Smooth muscle cell (in vitro differentiated cells): ENCODE results near the gene PPP2R2C. TPM values are rescaled to one million over a fixed set of nuclear protein-coding genes. Genes with fewer than 3 reads are reported as not detected.

Source experiments
- DNase-seq: peaks from one replicate; lab custom pipeline; 2025; ENCODE audit not compliant: unreplicated experiment; lab: John Stamatoyannopoulos, UW
- H2AFZ ChIP-seq: fragments of 200-600 bp; sonication (generic); 2 replicates; pipeline ENCODE4 v1.6.0; 2016; ENCODE audit warnings: antibody characterized with exemption, low read depth, mild to moderate bottlenecking
- H3F3A ChIP-seq: fragments of 200-600 bp; sonication (generic); 2 replicates; pipeline ENCODE4 v1.6.0; 2017; ENCODE audit warnings: antibody characterized with exemption, low read depth
- H3K27ac ChIP-seq: fragments of 200-600 bp; sonication (generic); 2 replicates; pipeline ENCODE4 v1.5.1; 2016; ENCODE audit warnings: low read depth, mild to moderate bottlenecking
- H3K27me3 ChIP-seq: fragments of 200-600 bp; sonication (generic); 2 replicates; pipeline ENCODE4 v1.6.1; 2016; ENCODE audit warnings: low read depth, mild to moderate bottlenecking
- H3K36me3 ChIP-seq: fragments of 200-600 bp; sonication (generic); 2 replicates; pipeline ENCODE4 v1.5.1; 2016; ENCODE audit warnings: low read depth
- H3K4me1 ChIP-seq: fragments of 200-600 bp; sonication (generic); 2 replicates; pipeline ENCODE4 v1.5.1; 2016; ENCODE audit warnings: low read depth
- H3K4me2 ChIP-seq: fragments of 200-600 bp; sonication (generic); 2 replicates; pipeline ENCODE4 v1.6.0; 2016; ENCODE audit warnings: mild to moderate bottlenecking
- H3K4me3 ChIP-seq: fragments of 200-600 bp; sonication (generic); 2 replicates; pipeline ENCODE4 v1.5.1; 2016; ENCODE audit warnings: mild to moderate bottlenecking
- H3K79me2 ChIP-seq: fragments of 200-600 bp; sonication (generic); 2 replicates; pipeline ENCODE4 v1.6.0; 2016; ENCODE audit warnings: low read depth, mild to moderate bottlenecking
- H3K9ac ChIP-seq: fragments of 200-600 bp; sonication (generic); 2 replicates; pipeline ENCODE4 v1.6.0; 2016; ENCODE audit warnings: low read depth
- H3K9me3 ChIP-seq: fragments of 200-600 bp; sonication (generic); replicated peaks from 2 replicates; pipeline ENCODE4 v1.5.1; 2016; ENCODE audit warnings: low read depth
- H4K20me1 ChIP-seq: fragments of 200-600 bp; sonication (generic); 2 replicates; pipeline ENCODE4 v1.6.0; 2016; ENCODE audit warnings: low read depth
- CTCF ChIP-seq: fragments of 200-600 bp; sonication (generic); IDR thresholded peaks from 2 replicates; pipeline ENCODE4 v1.5.1; 2017; ENCODE audit warnings: borderline replicate concordance, mild to moderate bottlenecking, antibody characterized with exemption; ENCODE audit not compliant: insufficient read depth, poor library complexity, severe bottlenecking
- WGBS: methylation state at CpG from one replicate; pipeline ENCODE4 v1.1.7; 2016; ENCODE audit warnings: low lambda C conversion rate; 5-methylcytosine and 5-hydroxymethylcytosine counted together
- polyA plus RNA-seq: library from polyadenylated mRNA; unstranded; fragments of >200 nt; fragmentation: Nextera tagmentation; extraction: Ambion mirVana; gene quantifications from 2 replicates; pipeline ENCODE4 v1.2.1, GENCODE V29; 2016
- total RNA-seq: library from RNA; depleted of rRNA; stranded (reverse); fragments of >200 nt; gene quantifications from 2 replicates; pipeline ENCODE4 v1.2.3, GENCODE V29; 2014

The PPP2R2C gene
- total and polyA plus RNA-seq, 2 experiments from 2014 or later = 0.54 to 1.8 TPM

DNA sequence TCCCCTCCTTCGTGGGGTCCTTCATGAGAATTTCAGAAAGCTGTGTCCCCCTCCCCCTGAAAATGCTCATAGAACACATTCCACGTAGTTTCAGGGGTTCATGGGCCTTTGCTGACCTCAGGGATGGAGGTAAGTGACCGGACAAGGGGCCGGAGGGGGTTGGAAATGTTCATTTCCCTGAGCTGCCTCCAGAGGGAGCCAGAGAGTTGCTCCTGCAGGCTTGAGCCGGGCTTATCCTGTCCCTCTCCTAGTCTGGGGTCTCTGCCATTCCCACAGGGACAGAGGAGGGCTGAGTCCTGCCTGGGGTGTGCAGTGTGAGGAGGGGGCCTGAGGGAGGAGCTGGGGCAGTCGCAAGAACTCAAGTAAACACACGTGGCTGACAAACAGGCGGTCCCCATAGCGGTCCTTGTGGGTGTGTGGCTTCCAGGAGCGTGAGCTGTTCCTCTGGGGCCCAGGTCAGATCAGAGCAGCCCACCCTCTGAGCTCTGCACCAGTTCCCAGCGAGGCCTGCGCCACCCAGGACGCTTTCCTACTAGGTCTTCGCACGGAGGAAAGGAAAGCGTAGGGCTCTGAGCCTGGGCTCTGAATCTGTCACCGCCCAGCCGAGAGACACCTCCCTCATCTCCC is 140.3 kb downstream of the PPP2R2C start:
- Histone ChIP-seq H3K79me2 (no peaks in the 10 kb centered on the region), H3K27ac (no peak overlapping the region), H3K36me3 (no peaks in the 10 kb centered on the region), H3K4me1 (no peaks in the 10 kb centered on the region), H3K9me3 (no peaks in the 10 kb centered on the region), H3K4me2 (no peak overlapping the region), H3F3A (no peaks in the 10 kb centered on the region), H4K20me1 (no peaks in the 10 kb centered on the region), H2AFZ (no peak overlapping the region), H3K9ac (no peak overlapping the region), H3K27me3 (no peaks in the 10 kb centered on the region), H3K4me3 (no peak overlapping the region)
- 59% methylated on average over 18 of the region's 18 CpGs for WGBS
- no peak for DNase-seq
- TF ChIP-seq CTCF = peak; percentile 72

DNA sequence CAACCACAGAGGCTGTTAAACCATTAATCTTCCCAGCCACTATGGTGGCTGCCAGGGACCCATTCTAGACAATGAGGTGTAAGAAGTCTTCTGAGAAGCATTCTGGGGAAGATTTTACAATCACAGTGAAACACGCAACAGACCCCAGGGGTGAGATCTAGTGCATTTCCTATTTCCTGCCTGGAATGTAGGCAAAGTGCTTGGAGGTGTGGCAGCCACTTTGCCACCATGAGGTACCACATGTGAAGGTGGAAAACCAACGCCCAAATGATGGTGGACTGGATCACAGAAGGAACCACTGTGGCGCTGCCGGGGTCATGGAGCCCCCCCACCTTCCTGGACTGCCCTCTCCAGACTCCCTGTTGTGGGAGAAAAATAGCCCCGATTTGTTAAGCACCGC is 140.9 kb downstream of the PPP2R2C start:
- TF ChIP-seq CTCF = no peak
- Histone ChIP-seq H3K79me2 (no peaks in the 10 kb centered on the region), H4K20me1 (no peaks in the 10 kb centered on the region), H3K4me3 (no peak overlapping the region), H3K27ac (no peak overlapping the region), H3K27me3 (no peaks in the 10 kb centered on the region), H3K4me1 (no peaks in the 10 kb centered on the region), H3K9ac (no peak overlapping the region), H2AFZ (no peak overlapping the region), H3K9me3 (no peaks in the 10 kb centered on the region), H3K36me3 (no peaks in the 10 kb centered on the region), H3K4me2 (no peak overlapping the region), H3F3A (no peaks in the 10 kb centered on the region)
- 98% methylated on average over 6 of the region's 6 CpGs for WGBS
- no peak for DNase-seq

GRCh38 chr4:6331018-6331417 is 141.4 kb downstream of the PPP2R2C start:
- Histone ChIP-seq H2AFZ (no peak overlapping the region), H3K79me2 (no peaks in the 10 kb centered on the region), H3K9ac (no peak overlapping the region), H3K27me3 (no peaks in the 10 kb centered on the region), H3K4me2 (no peak overlapping the region), H3K4me3 (no peak overlapping the region), H3K9me3 (no peaks in the 10 kb centered on the region), H4K20me1 (no peaks in the 10 kb centered on the region), H3K4me1 (no peaks in the 10 kb centered on the region), H3F3A (no peaks in the 10 kb centered on the region), H3K36me3 (no peaks in the 10 kb centered on the region), H3K27ac (no peak overlapping the region)
- no peak for DNase-seq
- 80% methylated on average over 8 of the region's 8 CpGs for WGBS
- peak; percentile 53 for TF ChIP-seq CTCF

DNA sequence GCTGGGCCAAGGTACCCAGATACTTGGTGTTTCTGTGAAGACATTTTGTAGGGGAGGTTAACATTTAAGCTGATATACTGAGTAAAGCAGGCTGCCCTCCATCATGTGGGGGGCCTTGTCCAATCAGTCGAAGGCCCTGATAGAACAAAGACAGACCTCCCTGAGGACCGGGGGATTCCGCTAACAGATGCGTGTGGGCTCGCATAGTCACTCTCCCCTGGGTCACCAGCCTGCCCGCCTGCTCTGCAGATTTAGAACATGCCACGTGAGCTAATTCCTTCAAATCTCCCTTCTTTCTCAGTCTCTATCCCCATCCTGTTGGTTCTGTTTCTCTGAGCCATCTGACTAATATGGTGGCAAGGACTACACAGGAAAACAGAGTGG is 142.0 kb downstream of the PPP2R2C start:
- no peak overlapping the region for H3K4me3 ChIP-seq
- H3K36me3 ChIP-seq = no peaks in the 10 kb centered on the region
- no peaks in the 10 kb centered on the region for H3F3A ChIP-seq
- DNase-seq = no peak
- H3K27me3 ChIP-seq = no peaks in the 10 kb centered on the region
- H2AFZ ChIP-seq = no peak overlapping the region
- no peaks in the 10 kb centered on the region for H3K9me3 ChIP-seq
- no peaks in the 10 kb centered on the region for H3K79me2 ChIP-seq
- TF ChIP-seq CTCF = no peak
- no peak overlapping the region for H3K9ac ChIP-seq
- H3K4me1 ChIP-seq = no peaks in the 10 kb centered on the region
- no peak overlapping the region for H3K4me2 ChIP-seq
- WGBS = 94% methylated on average over 7 of the region's 7 CpGs
- no peaks in the 10 kb centered on the region for H4K20me1 ChIP-seq
- no peak overlapping the region for H3K27ac ChIP-seq
